Measurements from ENCODE around the gene NR2C2. TPM values are rescaled to one million over a fixed set of nuclear protein-coding genes. Genes with fewer than 3 reads are reported as not detected.

NR2C2 gene
- total RNA-seq, 1 donor from 2014 or later: 23.5 TPM

- H3K9me3 ChIP-seq: no peaks in the 10 kb centered on the region
- peaks cover 0 to 5% of the 10 kb centered on the region in 2 donors for H3K4me1 ChIP-seq
- DNase-seq (ENCODE audit: low spot score in 2 of 2): no peak
- peaks cover 0 to 11% of the 10 kb centered on the region in 2 donors for H3K36me3 ChIP-seq
- peak overlapping the region; percentile 69 to 95 for H3K4me3 ChIP-seq
- TF ChIP-seq, protein P1, sequence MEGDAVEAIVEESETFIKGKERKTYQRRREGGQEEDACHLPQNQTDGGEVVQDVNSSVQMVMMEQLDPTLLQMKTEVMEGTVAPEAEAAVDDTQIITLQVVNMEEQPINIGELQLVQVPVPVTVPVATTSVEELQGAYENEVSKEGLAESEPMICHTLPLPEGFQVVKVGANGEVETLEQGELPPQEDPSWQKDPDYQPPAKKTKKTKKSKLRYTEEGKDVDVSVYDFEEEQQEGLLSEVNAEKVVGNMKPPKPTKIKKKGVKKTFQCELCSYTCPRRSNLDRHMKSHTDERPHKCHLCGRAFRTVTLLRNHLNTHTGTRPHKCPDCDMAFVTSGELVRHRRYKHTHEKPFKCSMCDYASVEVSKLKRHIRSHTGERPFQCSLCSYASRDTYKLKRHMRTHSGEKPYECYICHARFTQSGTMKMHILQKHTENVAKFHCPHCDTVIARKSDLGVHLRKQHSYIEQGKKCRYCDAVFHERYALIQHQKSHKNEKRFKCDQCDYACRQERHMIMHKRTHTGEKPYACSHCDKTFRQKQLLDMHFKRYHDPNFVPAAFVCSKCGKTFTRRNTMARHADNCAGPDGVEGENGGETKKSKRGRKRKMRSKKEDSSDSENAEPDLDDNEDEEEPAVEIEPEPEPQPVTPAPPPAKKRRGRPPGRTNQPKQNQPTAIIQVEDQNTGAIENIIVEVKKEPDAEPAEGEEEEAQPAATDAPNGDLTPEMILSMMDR (IDR thresholded peaks at IDR 0.05): no peak
- no peak overlapping the region for H3K27ac ChIP-seq
- no peaks in the 10 kb centered on the region for H3K27me3 ChIP-seq
- intact Hi-C loops (cut with DNase I): loop anchor here (2.0 to 10.0 kb wide), 2 partner anchors 33 to 121 kb away; partner anchors contain the start of genes NR2C2 and RBSN
These were observed 118.2 kb downstream of the NR2C2 start for GRCh38 chr3:15065550-15066007.

DNA sequence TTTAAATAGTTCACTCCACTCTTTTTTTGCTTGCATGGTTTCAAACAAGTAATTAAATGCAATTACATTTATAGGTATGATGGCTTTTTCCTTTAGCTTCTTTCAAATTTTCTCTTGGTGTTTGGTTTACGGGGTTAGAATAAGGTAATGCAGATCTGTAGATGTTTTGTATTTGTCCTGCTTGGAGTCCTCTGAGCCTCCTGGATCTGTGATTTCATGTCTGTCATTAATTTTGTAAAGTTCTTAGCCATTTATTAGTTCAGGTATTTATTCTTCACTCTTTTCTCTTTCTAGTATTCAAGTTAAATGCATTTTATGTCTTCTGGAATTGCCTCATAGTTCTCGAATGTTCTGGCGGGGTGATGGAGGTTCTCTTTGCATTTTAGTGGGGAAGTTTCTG, 119.1 kb downstream of the NR2C2 start:
- peaks cover 3 to 20% of the 10 kb centered on the region in 2 donors for H3K36me3 ChIP-seq
- intact Hi-C loops (cut with DNase I): loop anchor here (10.0 kb wide), 1 partner anchor 122 kb away; the partner anchor contains the start of gene NR2C2
- TF ChIP-seq, protein P1 (IDR thresholded peaks at IDR 0.05): no peak
- peaks cover 0 to 5% of the 10 kb centered on the region in 2 donors for H3K4me1 ChIP-seq
- no peak overlapping the region for H3K27ac ChIP-seq
- H3K27me3 ChIP-seq: no peaks in the 10 kb centered on the region
- no peak overlapping the region for H3K4me3 ChIP-seq
- DNase-seq (ENCODE audit: low spot score in 2 of 2): no peak
- H3K9me3 ChIP-seq: no peaks in the 10 kb centered on the region

GRCh38 chr3:15069441-15069840, 122.1 kb downstream of the NR2C2 start:
- TF ChIP-seq, protein P1 (IDR thresholded peaks at IDR 0.05): no peak
- Histone ChIP-seq H3K4me3 (no peak overlapping the region), H3K9me3 (no peaks in the 10 kb centered on the region), H3K4me1 (no peaks in the 10 kb centered on the region), H3K27me3 (no peaks in the 10 kb centered on the region), H3K36me3 (peaks cover 30 to 49% of the 10 kb centered on the region in 2 donors), H3K27ac (no peak overlapping the region)
- intact Hi-C loops (cut with DNase I): loop anchor here (10.0 kb wide), 1 partner anchor 125 kb away; the partner anchor contains the start of gene NR2C2
- DNase-seq (ENCODE audit: low spot score in 2 of 2): no peak

DNA sequence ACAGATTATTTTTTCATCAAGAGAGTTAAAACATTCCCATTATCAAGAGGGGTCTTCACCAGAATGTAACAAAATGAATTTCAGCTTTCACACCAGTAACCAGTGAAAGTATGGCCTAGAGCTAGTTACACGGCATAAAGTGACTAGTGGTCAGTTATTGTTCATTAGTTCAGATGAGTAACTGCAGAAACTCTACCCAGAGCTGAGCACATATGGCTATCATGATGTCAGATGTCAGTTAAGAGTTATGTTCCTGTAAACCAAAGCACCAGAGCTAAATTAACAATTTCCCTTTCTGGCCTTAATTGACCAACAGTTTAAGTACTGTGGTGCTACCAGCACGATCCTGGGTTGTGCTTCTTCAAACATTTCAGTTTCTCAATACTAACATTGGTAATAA, 124.3 kb downstream of the NR2C2 start:
- no peak overlapping the region for H3K27ac ChIP-seq
- H3K4me1 ChIP-seq: no peaks in the 10 kb centered on the region
- TF ChIP-seq, protein P1 (IDR thresholded peaks at IDR 0.05): no peak
- H3K27me3 ChIP-seq: no peaks in the 10 kb centered on the region
- H3K9me3 ChIP-seq: no peaks in the 10 kb centered on the region
- no peak for DNase-seq (ENCODE audit: low spot score in 2 of 2)
- no peak overlapping the region for H3K4me3 ChIP-seq
- H3K36me3 ChIP-seq: peaks cover 52 to 72% of the 10 kb centered on the region in 2 donors
- intact Hi-C loops (cut with DNase I): no loop called here

DNA sequence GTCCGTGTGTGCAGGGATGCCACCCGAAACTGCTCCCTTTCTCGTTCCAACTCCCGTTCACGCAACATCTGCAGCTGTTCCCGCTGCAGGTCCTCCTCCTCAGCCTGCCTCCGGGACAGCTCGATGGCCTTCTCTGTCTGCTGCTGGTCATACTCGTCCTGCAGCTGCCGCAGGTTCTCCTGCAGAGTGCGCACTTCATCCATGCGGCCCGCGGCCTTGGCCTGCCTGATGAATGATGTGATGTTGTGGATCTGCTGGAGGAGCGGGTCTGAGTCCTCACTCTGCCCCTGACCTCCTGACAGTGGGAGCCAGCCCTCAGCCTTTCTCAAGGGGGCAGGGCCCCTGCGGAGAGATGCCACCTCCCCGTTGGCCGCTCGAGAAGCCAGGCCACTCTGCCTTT, 127.1 kb downstream of the NR2C2 start:
- H3K9me3 ChIP-seq: no peaks in the 10 kb centered on the region
- H3K27me3 ChIP-seq: no peaks in the 10 kb centered on the region
- no peaks in the 10 kb centered on the region for H3K4me1 ChIP-seq
- H3K4me3 ChIP-seq: no peak overlapping the region
- DNase-seq (ENCODE audit: low spot score in 2 of 2): no peak
- H3K27ac ChIP-seq: no peak overlapping the region
- TF ChIP-seq, protein P1 (IDR thresholded peaks at IDR 0.05): no peak
- H3K36me3 ChIP-seq: peaks cover 78 to 98% of the 10 kb centered on the region in 2 donors
- intact Hi-C loops (cut with DNase I): no loop called here

DNA sequence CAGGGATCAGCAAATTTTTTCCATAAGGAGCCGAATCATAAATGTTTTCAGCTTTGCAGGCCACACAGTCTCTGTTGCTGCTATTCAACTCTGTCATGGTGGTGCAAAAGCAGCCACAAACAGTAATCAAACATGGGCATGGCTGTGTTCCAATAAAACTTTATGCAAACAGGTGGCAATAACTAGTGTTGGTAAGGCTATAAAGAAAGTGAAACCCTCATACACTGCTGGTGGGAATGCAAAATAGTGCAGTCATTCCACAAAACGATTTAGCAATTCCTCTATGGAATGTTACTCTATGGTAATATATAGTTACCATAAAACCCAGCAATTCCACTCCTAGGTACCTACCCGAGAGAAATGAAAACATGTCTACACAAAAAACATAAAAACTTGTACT, 131.7 kb downstream of the NR2C2 start:
- intact Hi-C loops (cut with DNase I): no loop called here
- TF ChIP-seq, protein P1 (IDR thresholded peaks at IDR 0.05): no peak

More for the DNA sequence above, 131.7 kb downstream of the NR2C2 start:
- Histone ChIP-seq H3K27me3 (no peaks in the 10 kb centered on the region), H3K9me3 (no peaks in the 10 kb centered on the region), H3K27ac (no peak overlapping the region), H3K4me3 (no peak overlapping the region), H3K4me1 (no peaks in the 10 kb centered on the region), H3K36me3 (peaks cover 95 to 98% of the 10 kb centered on the region in 2 donors)
- DNase-seq (ENCODE audit: low spot score in 2 of 2): no peak

Measured in ascending aorta (tissue), 2 donors.